DOHH2 (cell line): Measurements from ENCODE around the gene CALHM4.

Source experiments
- EZH2phosphoT487 ChIP-seq: fragments of 200-600 bp; sonication (generic); IDR thresholded peaks from 2 replicates; pipeline ENCODE4 v1.6.1; 2017; ENCODE audit warnings: borderline replicate concordance, mild to moderate bottlenecking, antibody characterized with exemption, low read length, moderate library complexity, mixed read lengths
- TF ChIP-seq, protein P1 (sequence below): fragments of 200-600 bp; sonication (generic); IDR thresholded peaks from one replicate; pipeline ENCODE4 v1.5.1; 2014; ENCODE audit warnings: antibody characterized with exemption, mild to moderate bottlenecking, low read depth, low read length; ENCODE audit not compliant: poor library complexity, severe bottlenecking

DNA sequence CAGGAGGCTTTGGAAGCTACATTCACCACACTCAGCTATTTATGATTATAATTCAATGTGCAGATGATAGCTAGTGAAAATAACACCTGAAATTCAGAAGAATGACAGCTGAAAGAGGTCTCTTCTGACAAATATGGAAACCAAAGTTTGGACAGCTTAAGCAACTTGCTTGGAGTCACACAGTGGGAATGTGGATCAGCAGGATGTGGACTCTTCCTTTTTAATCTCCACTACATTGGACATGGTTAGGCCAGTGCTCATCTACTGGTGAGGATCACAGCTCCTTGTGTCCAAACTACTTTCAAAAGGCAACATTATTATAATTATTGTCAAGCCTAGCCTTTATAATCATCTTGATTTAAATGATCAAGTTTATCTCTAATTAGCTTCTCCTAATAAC lies 18.4 kb upstream of the CALHM4 start:
- TF ChIP-seq, protein P1, sequence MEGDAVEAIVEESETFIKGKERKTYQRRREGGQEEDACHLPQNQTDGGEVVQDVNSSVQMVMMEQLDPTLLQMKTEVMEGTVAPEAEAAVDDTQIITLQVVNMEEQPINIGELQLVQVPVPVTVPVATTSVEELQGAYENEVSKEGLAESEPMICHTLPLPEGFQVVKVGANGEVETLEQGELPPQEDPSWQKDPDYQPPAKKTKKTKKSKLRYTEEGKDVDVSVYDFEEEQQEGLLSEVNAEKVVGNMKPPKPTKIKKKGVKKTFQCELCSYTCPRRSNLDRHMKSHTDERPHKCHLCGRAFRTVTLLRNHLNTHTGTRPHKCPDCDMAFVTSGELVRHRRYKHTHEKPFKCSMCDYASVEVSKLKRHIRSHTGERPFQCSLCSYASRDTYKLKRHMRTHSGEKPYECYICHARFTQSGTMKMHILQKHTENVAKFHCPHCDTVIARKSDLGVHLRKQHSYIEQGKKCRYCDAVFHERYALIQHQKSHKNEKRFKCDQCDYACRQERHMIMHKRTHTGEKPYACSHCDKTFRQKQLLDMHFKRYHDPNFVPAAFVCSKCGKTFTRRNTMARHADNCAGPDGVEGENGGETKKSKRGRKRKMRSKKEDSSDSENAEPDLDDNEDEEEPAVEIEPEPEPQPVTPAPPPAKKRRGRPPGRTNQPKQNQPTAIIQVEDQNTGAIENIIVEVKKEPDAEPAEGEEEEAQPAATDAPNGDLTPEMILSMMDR: no peak
- TF ChIP-seq EZH2phosphoT487: 0 out of 2 replicates have a peak, but pooled peaks have one; percentile 41
